Measurements from ENCODE around the gene EIPR1. TPM values are rescaled to one million over a fixed set of nuclear protein-coding genes. Genes with fewer than 3 reads are reported as not detected.
A peak's percentile ranks its signal among the peaks of the same experiment; 100 is the strongest.

Gene EIPR1
- total and polyA plus RNA-seq, 2 of the 13 experiments (the other 11 are each of a cell fraction or from before 2014, with no cell fraction given), result 70.0 to 96.3 TPM

GRCh38 chr2:3368261-3368722 is 9.3 kb downstream of the EIPR1 start:
- WGBS (ENCODE audit: low lambda C conversion rate), result 58% methylated on average over 4 of the region's 4 CpGs
- POLR2A ChIA-PET, result interaction anchor here (0.6 to 2.6 kb wide), 2 partner anchors 11 to 14 kb away, joined by 4 to 52 read pairs; partner anchors contain the start of genes EIPR1 and TRAPPC12
- TF ChIP-seq AHR (CRISPR knock-in tag; IDR thresholded peaks at IDR 0.05) (peak; percentile 83; the same call in 1 of the 2 replicates), NFKB2 (CRISPR knock-in tag; IDR thresholded peaks at IDR 0.05; ENCODE audit: borderline replicate concordance) (peak; percentile 69; the same call in 1 of the 2 replicates), ZNF12 (CRISPR knock-in tag; IDR thresholded peaks at IDR 0.05) (0 out of 2 replicates have a peak, but pooled peaks have one; percentile 18), MAF1 (CRISPR knock-in tag; IDR thresholded peaks at IDR 0.05; ENCODE audit: borderline replicate concordance) (no peak), FOXK2 (IDR thresholded peaks at IDR 0.05) (peak; percentile 12; the same call in 1 of the 2 replicates), PLRG1 (conservative IDR thresholded peaks at IDR 0.05) (no peak), ZKSCAN8 (CRISPR knock-in tag; IDR thresholded peaks at IDR 0.05; ENCODE audit: borderline replicate concordance) (no peak), ZNF687 (CRISPR knock-in tag; IDR thresholded peaks at IDR 0.05) (peak; percentile 99), ZZZ3 (CRISPR knock-in tag; IDR thresholded peaks at IDR 0.05; ENCODE audit: borderline replicate concordance) (no peak), ZNF576 (CRISPR knock-in tag; IDR thresholded peaks at IDR 0.05) (no peak), NFYB (CRISPR knock-in tag; IDR thresholded peaks at IDR 0.05) (no peak), ZNF510 (CRISPR knock-in tag; IDR thresholded peaks at IDR 0.05; ENCODE audit: low read depth) (peak; percentile 88; the same call in 1 of the 2 replicates), TFDP1 (CRISPR knock-in tag; IDR thresholded peaks at IDR 0.05; ENCODE audit: borderline replicate concordance) (peak; percentile 90; the same call in 1 of the 2 replicates), PPARG (CRISPR knock-in tag; conservative IDR thresholded peaks at IDR 0.05) (peak; percentile 46; the same call in 1 of the 2 replicates), FOXC1 (CRISPR knock-in tag; IDR thresholded peaks at IDR 0.05; ENCODE audit: borderline replicate concordance) (peak; percentile 33; the same call in 1 of the 2 replicates)
- TF ChIP-seq, protein P1, sequence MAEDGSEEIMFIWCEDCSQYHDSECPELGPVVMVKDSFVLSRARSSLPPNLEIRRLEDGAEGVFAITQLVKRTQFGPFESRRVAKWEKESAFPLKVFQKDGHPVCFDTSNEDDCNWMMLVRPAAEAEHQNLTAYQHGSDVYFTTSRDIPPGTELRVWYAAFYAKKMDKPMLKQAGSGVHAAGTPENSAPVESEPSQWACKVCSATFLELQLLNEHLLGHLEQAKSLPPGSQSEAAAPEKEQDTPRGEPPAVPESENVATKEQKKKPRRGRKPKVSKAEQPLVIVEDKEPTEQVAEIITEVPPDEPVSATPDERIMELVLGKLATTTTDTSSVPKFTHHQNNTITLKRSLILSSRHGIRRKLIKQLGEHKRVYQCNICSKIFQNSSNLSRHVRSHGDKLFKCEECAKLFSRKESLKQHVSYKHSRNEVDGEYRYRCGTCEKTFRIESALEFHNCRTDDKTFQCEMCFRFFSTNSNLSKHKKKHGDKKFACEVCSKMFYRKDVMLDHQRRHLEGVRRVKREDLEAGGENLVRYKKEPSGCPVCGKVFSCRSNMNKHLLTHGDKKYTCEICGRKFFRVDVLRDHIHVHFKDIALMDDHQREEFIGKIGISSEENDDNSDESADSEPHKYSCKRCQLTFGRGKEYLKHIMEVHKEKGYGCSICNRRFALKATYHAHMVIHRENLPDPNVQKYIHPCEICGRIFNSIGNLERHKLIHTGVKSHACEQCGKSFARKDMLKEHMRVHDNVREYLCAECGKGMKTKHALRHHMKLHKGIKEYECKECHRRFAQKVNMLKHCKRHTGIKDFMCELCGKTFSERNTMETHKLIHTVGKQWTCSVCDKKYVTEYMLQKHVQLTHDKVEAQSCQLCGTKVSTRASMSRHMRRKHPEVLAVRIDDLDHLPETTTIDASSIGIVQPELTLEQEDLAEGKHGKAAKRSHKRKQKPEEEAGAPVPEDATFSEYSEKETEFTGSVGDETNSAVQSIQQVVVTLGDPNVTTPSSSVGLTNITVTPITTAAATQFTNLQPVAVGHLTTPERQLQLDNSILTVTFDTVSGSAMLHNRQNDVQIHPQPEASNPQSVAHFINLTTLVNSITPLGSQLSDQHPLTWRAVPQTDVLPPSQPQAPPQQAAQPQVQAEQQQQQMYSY (CRISPR knock-in tag; IDR thresholded peaks at IDR 0.05), result no peak

More at GRCh38 chr2:3368261-3368722, 9.3 kb downstream of the EIPR1 start:
- peak overlapping the region; percentile 72 for H3K9ac ChIP-seq (ENCODE audit: insufficient read depth, low read depth, low read length)
- H3K9me3 ChIP-seq (ENCODE audit: low read length), result no peaks in the 10 kb centered on the region
- CTCF ChIA-PET (ENCODE audit: low intra/inter-chr PET ratio, low total read pairs), result no interaction called here
- H3K79me2 ChIP-seq (ENCODE audit: insufficient read depth, low read length), result peaks cover 56% of the 10 kb centered on the region
- H4K20me1 ChIP-seq (ENCODE audit: insufficient read depth, low read length), result no peaks in the 10 kb centered on the region; the same call in 1 of the 2 replicates
- peak overlapping the region in 2 of 3 experiments; percentile 63 to 65; a peak in 3 of 6 replicates for H3K4me3 ChIP-seq (replicated peaks in 1 of 3; ENCODE audit: insufficient read depth in 1 of 3, low read depth in 2 of 3, low read length in 3 of 3)
- ATAC-seq, result peak; percentile 90
- H2AFZ ChIP-seq (ENCODE audit: low read length), result no peak overlapping the region
- H3K4me1 ChIP-seq (ENCODE audit: insufficient read depth, low read length), result peaks cover 42% of the 10 kb centered on the region
- no peaks in the 10 kb centered on the region for H3K36me3 ChIP-seq (replicated peaks in 1 of 2; ENCODE audit: control insufficient read depth in 1 of 2, insufficient read depth in 2 of 2, low read length in 2 of 2)
- peak; percentile 82 for DNase-seq (ENCODE audit: low spot score)
- H3K27me3 ChIP-seq (ENCODE audit: control insufficient read depth in 1 of 2, insufficient read depth in 2 of 2, low read length in 2 of 2), result no peaks in the 10 kb centered on the region
- BruUV-seq (replicated peaks), result no TSS peak
- no peak for FAIRE-seq
- H3K4me2 ChIP-seq (ENCODE audit: low read depth, low read length), result peak overlapping the region; percentile 94
- intact Hi-C loops (cut with micrococcal nuclease; ENCODE audit: unreplicated experiment) (no loop called here), in situ Hi-C loops (cut with HindIII; ENCODE audit: extremely low pct_ligation_motif_present, low pct_unique_long_range_greater_than_20kb) (no loop called here)
- H3K27ac ChIP-seq (ENCODE audit: extremely low read length, insufficient read depth, low read length), result peak overlapping the region; percentile 96

Data from HepG2 (cell line).